ENCODE results near the gene COX20.

DNA sequence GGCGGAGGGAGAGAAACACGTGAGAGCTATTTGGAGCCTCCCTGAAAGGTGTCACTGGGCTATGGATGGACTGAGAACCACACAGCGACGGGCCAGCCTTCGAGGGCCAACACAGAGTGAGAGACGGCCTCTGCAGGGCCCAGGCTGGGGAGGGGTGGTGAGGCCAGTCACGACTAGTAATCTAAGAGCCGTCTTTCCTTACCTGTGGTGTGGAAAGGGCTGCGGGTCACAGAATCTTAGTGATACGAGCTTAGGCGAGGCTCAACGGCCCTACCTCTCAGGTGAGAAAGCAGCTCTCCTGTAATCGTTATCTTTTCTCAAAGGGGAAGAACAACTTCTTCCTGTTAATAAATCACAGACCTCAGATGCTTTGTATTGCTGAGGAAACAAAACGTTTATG, 33.4 kb upstream of the COX20 start:
- TF ChIP-seq, protein P1, sequence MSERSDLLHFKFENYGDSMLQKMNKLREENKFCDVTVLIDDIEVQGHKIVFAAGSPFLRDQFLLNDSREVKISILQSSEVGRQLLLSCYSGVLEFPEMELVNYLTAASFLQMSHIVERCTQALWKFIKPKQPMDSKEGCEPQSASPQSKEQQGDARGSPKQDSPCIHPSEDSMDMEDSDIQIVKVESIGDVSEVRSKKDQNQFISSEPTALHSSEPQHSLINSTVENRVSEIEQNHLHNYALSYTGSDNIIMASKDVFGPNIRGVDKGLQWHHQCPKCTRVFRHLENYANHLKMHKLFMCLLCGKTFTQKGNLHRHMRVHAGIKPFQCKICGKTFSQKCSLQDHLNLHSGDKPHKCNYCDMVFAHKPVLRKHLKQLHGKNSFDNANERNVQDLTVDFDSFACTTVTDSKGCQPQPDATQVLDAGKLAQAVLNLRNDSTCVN (CRISPR knock-in tag; IDR thresholded peaks at IDR 0.05; ENCODE audit: borderline replicate concordance): no peak
- TF ChIP-seq TCF7L2 (IDR thresholded peaks at IDR 0.05; ENCODE audit: low read depth, low read length) (no peak), ZNF552 (CRISPR knock-in tag; IDR thresholded peaks at IDR 0.05; ENCODE audit: borderline replicate concordance) (no peak), ZFP1 (CRISPR knock-in tag; IDR thresholded peaks at IDR 0.05) (no peak), ZBTB1 (CRISPR knock-in tag; IDR thresholded peaks at IDR 0.05; ENCODE audit: borderline replicate concordance) (no peak), ZNF556 (CRISPR knock-in tag; IDR thresholded peaks at IDR 0.05; ENCODE audit: borderline replicate concordance) (no peak), GABPA (IDR thresholded peaks at IDR 0.05; ENCODE audit: low read depth, low read length) (no peak), GABPA (CRISPR knock-in tag; IDR thresholded peaks at IDR 0.05; ENCODE audit: low read depth) (no peak), ZKSCAN5 (CRISPR knock-in tag; IDR thresholded peaks at IDR 0.05) (no peak)
- TF ChIP-seq, protein P2, sequence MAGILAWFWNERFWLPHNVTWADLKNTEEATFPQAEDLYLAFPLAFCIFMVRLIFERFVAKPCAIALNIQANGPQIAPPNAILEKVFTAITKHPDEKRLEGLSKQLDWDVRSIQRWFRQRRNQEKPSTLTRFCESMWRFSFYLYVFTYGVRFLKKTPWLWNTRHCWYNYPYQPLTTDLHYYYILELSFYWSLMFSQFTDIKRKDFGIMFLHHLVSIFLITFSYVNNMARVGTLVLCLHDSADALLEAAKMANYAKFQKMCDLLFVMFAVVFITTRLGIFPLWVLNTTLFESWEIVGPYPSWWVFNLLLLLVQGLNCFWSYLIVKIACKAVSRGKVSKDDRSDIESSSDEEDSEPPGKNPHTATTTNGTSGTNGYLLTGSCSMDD (CRISPR knock-in tag; IDR thresholded peaks at IDR 0.05): no peak

Data from HepG2 (cell line).